HG02588 (cell line): ENCODE measurements around the gene ARHGAP10.

ENCODE experiments used
- ATAC-seq: cut with Tn5 transposase; IDR thresholded peaks from one replicate; pipeline ENCODE4 v1.9.1; 2021; ENCODE audit warnings: mild to moderate bottlenecking, moderate library complexity; ENCODE audit not compliant: unreplicated experiment

Gene ARHGAP10

GRCh38 chr4:147730333-147730732 lies 1.6 kb upstream of the ARHGAP10 start:
- ATAC-seq, result no peak

- peak; percentile 34 for ATAC-seq
These were observed 789 bp downstream of the ARHGAP10 start for GRCh38 chr4:147732518-147733235.

- no peak for ATAC-seq
These were observed 1.9 kb downstream of the ARHGAP10 start for GRCh38 chr4:147733716-147734344.

- ATAC-seq, result no peak
These were observed 2.6 kb downstream of the ARHGAP10 start for GRCh38 chr4:147734496-147734895.

GRCh38 chr4:147735413-147736301 lies 3.8 kb downstream of the ARHGAP10 start:
- no peak for ATAC-seq

GRCh38 chr4:147736458-147736857 lies 4.6 kb downstream of the ARHGAP10 start:
- ATAC-seq, result no peak

- no peak for ATAC-seq
These were observed 5.7 kb downstream of the ARHGAP10 start for GRCh38 chr4:147737623-147738022.

- no peak for ATAC-seq
These were observed 7.4 kb downstream of the ARHGAP10 start for GRCh38 chr4:147739239-147739823.

GRCh38 chr4:147740176-147740575 lies 8.3 kb downstream of the ARHGAP10 start:
- ATAC-seq, result no peak

- ATAC-seq, result no peak
These were observed 9.4 kb downstream of the ARHGAP10 start for GRCh38 chr4:147741190-147741788.

GRCh38 chr4:147747787-147748454 lies 16.0 kb downstream of the ARHGAP10 start:
- ATAC-seq, result no peak

GRCh38 chr4:147749811-147750321 lies 18.0 kb downstream of the ARHGAP10 start:
- peak; percentile 95 for ATAC-seq

- no peak for ATAC-seq
These were observed 21.2 kb downstream of the ARHGAP10 start for GRCh38 chr4:147753047-147753446.

GRCh38 chr4:147754037-147754445 lies 22.2 kb downstream of the ARHGAP10 start:
- no peak for ATAC-seq

- no peak for ATAC-seq
These were observed 23.8 kb downstream of the ARHGAP10 start for GRCh38 chr4:147755561-147756295.

- no peak for ATAC-seq
These were observed 24.5 kb downstream of the ARHGAP10 start for GRCh38 chr4:147756417-147756816.

GRCh38 chr4:147760176-147760575 lies 28.3 kb downstream of the ARHGAP10 start:
- no peak for ATAC-seq

GRCh38 chr4:147760695-147761094 lies 28.8 kb downstream of the ARHGAP10 start:
- ATAC-seq, result no peak

GRCh38 chr4:147761218-147761883 lies 29.5 kb downstream of the ARHGAP10 start:
- peak; percentile 76 for ATAC-seq
